ENCODE data around the gene COG6.

COG6 gene

DNA sequence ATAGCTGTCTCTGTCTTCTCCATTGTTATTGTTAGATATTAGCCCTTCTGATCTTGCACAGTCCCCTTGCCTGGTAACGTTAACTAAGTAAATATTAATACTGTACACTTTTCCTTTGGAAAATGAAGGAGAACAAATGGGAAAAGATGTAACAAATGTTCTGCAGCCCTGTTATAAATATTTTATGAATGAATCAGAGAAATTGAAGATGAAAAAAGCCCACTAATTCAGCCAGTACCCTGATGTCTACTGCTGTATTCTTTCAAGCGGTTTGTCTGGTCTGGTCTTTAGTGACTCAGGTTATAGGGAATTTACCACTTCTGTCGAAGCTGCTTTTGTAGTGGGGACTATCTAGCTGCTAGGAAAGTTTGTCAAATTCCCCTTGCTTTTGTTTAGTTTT is 121.0 kb downstream of the COG6 start:
- no peaks in the 10 kb centered on the region for H3K4me1 Mint-ChIP-seq
- H3K9me3 Mint-ChIP-seq: peaks cover 9% of the 10 kb centered on the region
- DNase-seq: no peak
- H3K36me3 Mint-ChIP-seq (ENCODE audit: low read depth): no peaks in the 10 kb centered on the region
- TF ChIP-seq, protein P1, sequence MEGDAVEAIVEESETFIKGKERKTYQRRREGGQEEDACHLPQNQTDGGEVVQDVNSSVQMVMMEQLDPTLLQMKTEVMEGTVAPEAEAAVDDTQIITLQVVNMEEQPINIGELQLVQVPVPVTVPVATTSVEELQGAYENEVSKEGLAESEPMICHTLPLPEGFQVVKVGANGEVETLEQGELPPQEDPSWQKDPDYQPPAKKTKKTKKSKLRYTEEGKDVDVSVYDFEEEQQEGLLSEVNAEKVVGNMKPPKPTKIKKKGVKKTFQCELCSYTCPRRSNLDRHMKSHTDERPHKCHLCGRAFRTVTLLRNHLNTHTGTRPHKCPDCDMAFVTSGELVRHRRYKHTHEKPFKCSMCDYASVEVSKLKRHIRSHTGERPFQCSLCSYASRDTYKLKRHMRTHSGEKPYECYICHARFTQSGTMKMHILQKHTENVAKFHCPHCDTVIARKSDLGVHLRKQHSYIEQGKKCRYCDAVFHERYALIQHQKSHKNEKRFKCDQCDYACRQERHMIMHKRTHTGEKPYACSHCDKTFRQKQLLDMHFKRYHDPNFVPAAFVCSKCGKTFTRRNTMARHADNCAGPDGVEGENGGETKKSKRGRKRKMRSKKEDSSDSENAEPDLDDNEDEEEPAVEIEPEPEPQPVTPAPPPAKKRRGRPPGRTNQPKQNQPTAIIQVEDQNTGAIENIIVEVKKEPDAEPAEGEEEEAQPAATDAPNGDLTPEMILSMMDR (IDR thresholded peaks at IDR 0.05): no peak
- no peak overlapping the region for H3K4me3 Mint-ChIP-seq
- no peak overlapping the region for H3K27ac Mint-ChIP-seq
- peaks cover 7% of the 10 kb centered on the region for H3K27me3 Mint-ChIP-seq (ENCODE audit: low read depth, poor library complexity)

DNA sequence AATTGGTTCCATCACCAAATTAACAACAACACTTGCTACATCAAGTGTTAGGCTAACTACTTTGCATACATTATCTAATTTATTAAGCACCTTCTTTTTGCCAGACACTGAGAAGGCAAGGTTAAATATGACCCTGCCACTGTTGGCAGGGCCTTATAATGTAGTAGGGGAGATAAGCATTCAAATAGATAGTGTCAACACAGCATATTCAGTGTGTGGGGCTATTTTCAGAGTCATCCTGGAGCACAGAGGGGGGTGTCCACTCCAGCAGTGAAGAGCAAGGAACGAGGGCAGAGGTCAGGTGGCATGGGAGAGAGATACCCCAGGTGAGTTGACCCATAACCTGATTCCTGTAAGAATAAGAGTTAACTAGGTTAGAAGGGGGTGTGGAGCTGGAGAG is 121.6 kb downstream of the COG6 start:
- Mint-ChIP-seq H3K27ac (peak overlapping the region; percentile 63), H3K9me3 (peaks cover 9% of the 10 kb centered on the region), H3K4me1 (no peaks in the 10 kb centered on the region), H3K36me3 (ENCODE audit: low read depth) (no peaks in the 10 kb centered on the region), H3K4me3 (no peak overlapping the region), H3K27me3 (ENCODE audit: low read depth, poor library complexity) (peaks cover 5% of the 10 kb centered on the region)
- TF ChIP-seq, protein P1 (IDR thresholded peaks at IDR 0.05): no peak
- DNase-seq: no peak

DNA sequence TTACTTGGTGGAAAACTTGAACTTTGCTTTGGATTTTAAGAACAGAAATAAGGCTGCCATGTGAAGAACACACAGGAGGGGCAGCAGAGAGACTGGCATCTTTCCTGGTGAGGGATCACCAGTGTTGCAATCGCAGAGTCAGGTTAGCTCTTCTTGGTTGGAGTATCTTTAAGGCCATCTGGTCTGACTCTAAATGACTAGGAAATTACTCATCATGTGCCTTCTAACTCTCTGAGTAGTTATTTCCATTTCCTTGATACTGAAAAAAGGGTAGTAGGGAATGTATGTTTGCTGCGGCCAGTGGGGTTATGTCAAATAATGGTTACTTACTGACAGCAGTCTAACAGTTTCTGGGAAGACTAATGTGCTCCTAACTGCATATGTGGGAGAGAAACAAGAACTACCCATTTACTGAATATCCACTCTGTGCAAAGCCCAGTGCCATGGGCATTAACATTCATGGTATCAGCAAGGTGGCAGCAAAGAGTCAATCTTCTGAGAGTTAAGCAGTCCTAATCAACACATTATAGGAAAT is 122.1 kb downstream of the COG6 start:
- no peak for DNase-seq
- Mint-ChIP-seq H3K36me3 (ENCODE audit: low read depth) (no peaks in the 10 kb centered on the region), H3K9me3 (peaks cover 9% of the 10 kb centered on the region), H3K27ac (no peak overlapping the region), H3K4me3 (no peak overlapping the region), H3K4me1 (no peaks in the 10 kb centered on the region), H3K27me3 (ENCODE audit: low read depth, poor library complexity) (peaks cover 3% of the 10 kb centered on the region)
- TF ChIP-seq, protein P1 (IDR thresholded peaks at IDR 0.05): no peak

DNA sequence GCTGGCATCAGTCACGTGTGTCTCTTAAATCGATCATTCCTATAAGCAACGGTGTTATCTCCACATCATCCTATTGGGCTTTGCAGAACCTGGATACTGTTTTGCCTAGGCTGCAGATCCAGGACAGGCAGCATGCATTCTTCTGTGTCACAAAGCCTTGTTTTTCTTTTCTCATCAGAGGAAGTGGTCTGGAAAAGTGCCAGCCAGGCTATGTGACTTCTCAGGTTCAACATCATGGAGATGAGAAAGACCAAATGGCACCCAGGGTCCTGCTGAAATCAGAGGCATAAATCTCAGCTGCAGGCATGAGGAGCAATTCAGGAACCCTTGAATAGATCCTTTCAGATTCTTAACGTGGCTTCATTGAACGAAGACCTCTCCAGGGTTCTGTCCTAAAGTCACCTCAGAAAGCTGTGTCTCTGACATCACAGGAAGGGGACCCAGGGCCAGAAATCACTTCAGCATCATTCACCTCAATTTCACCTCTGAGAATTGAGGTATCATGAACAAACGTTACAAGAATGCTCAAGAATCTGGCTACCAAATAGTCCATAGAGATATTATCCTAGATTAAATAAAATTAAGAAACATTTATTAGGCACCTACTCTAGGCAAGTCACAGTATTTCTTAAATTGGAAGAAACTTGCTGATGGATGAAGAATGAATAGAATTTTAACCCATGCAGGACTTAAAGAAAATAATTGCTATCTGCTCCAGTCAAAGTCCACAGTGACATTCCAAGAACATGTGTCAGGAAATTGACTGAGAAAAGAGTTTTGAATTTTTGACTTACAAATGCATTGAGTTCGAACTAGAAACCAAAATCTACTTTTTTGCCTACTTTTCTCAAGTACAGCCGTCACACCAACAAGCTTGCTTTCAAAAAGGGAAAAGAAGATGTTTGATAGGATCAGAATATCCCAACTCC is 124.1 kb downstream of the COG6 start:
- TF ChIP-seq, protein P1 (IDR thresholded peaks at IDR 0.05): no peak
- H3K27ac Mint-ChIP-seq: no peak overlapping the region
- H3K36me3 Mint-ChIP-seq (ENCODE audit: low read depth): no peaks in the 10 kb centered on the region
- no peaks in the 10 kb centered on the region for H3K4me1 Mint-ChIP-seq
- H3K27me3 Mint-ChIP-seq (ENCODE audit: low read depth, poor library complexity): peaks cover 7% of the 10 kb centered on the region
- peaks cover 9% of the 10 kb centered on the region for H3K9me3 Mint-ChIP-seq
- no peak for DNase-seq
- no peak overlapping the region for H3K4me3 Mint-ChIP-seq

DNA sequence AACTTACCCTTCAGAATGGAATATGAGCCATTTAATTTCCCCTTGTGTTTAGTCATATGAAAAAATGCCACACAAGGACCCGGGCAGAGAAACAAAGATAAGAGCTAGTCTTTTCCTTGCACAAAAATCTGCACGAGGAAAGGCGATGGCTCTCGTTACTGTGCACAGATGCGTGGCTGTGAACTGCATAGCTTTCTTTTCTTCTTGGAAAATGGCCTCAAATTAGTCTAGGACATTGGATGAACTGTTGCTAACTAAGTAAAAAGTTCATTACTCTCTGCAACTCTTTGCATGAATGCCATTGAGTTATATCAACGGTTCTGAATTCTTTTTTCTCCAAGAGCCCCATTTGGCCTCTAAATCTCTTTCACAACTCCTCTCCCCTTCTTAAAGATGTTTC is 125.2 kb downstream of the COG6 start:
- no peak for DNase-seq
- no peaks in the 10 kb centered on the region for H3K36me3 Mint-ChIP-seq (ENCODE audit: low read depth)
- no peak overlapping the region for H3K4me3 Mint-ChIP-seq
- no peak overlapping the region for H3K27ac Mint-ChIP-seq
- H3K4me1 Mint-ChIP-seq: peaks cover 3% of the 10 kb centered on the region
- peaks cover 9% of the 10 kb centered on the region for H3K9me3 Mint-ChIP-seq
- TF ChIP-seq, protein P1 (IDR thresholded peaks at IDR 0.05): no peak
- peaks cover 8% of the 10 kb centered on the region for H3K27me3 Mint-ChIP-seq (ENCODE audit: low read depth, poor library complexity)
